H54 (cell line): ENCODE measurements around the gene P2RX3.
"Not testable (repeated sequence)": the region's sequence is repeated elsewhere in the genome, so short reads cannot be mapped to it uniquely, and the experiment has no call there.

Source experiments
- DNase-seq: peaks from one replicate; pipeline ENCODE4 v3.0.0; 2011; ENCODE audit warnings: low spot score, mixed read lengths; ENCODE audit not compliant: insufficient read length
- FAIRE-seq: peaks from 3 replicates; lab custom pipeline; 2011; peaks lifted over from hg19 to GRCh38; lab: Jason Lieb, UNC
- POLR2A ChIP-seq: IDR thresholded peaks from 2 replicates; pipeline ENCODE4 v1.6.1; 2011; ENCODE audit warnings: low read depth, mild to moderate bottlenecking, low read length

Gene P2RX3

GRCh38 chr11:57394203-57394965, 56.2 kb downstream of the P2RX3 start:
- DNase-seq = no peak
- FAIRE-seq = no peak
- no peak for TF ChIP-seq POLR2A

GRCh38 chr11:57395905-57396623, 57.9 kb downstream of the P2RX3 start:
- no peak for TF ChIP-seq POLR2A
- FAIRE-seq (no peak), DNase-seq (no peak)

- DNase-seq (no peak), FAIRE-seq (no peak)
- TF ChIP-seq POLR2A = no peak
Measured at GRCh38 chr11:57396744-57397143, 58.6 kb downstream of the P2RX3 start.

- no peak for FAIRE-seq
- no peak for DNase-seq
- TF ChIP-seq POLR2A = no peak
Measured at GRCh38 chr11:57397394-57397990, 59.3 kb downstream of the P2RX3 start.

- FAIRE-seq (no peak), DNase-seq (no peak)
- TF ChIP-seq POLR2A = no peak
Measured at GRCh38 chr11:57399221-57399620, 61.1 kb downstream of the P2RX3 start.

GRCh38 chr11:57399972-57400578, 61.9 kb downstream of the P2RX3 start:
- FAIRE-seq (no peak), DNase-seq (no peak)
- no peak for TF ChIP-seq POLR2A

- TF ChIP-seq POLR2A = no peak
- DNase-seq = peak; percentile 28
- no peak for FAIRE-seq
Measured at GRCh38 chr11:57402188-57403002, 64.2 kb downstream of the P2RX3 start.

GRCh38 chr11:57403003-57403801, 65.0 kb downstream of the P2RX3 start:
- not testable (repeated sequence) for DNase-seq, FAIRE-seq

DNA sequence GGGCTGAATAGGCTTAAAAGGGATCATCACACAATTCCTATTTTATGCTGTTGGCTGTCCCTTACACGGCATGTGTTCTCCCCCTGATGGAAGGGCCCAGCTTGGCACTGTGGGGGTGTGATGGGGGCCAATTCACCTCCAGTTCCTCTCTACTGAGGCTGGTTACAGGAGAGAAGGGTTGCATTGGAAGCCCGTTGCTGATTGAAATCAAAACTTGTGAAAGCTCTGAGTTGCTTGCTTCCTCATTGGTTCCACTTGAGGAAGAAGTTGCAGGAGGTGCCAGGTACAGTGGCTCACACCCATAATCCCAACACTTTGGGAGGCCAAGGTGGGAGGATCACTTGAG, 65.6 kb downstream of the P2RX3 start:
- FAIRE-seq (no peak), DNase-seq (no peak)
- TF ChIP-seq POLR2A = no peak

GRCh38 chr11:57405271-57405860, 67.2 kb downstream of the P2RX3 start:
- TF ChIP-seq POLR2A = no peak
- no peak for FAIRE-seq
- DNase-seq = no peak

GRCh38 chr11:57406337-57406904, 68.3 kb downstream of the P2RX3 start:
- no peak for FAIRE-seq
- DNase-seq = peak; percentile 37
- TF ChIP-seq POLR2A = no peak
